NCI-H524 treated with DMSO at 0.1 percent for 48 hours (cell line): Measurements from ENCODE around the gene CLDN2.
A peak's percentile ranks its signal among the peaks of the same experiment; 100 is the strongest.
"Not testable (repeated sequence)": the region's sequence is repeated elsewhere in the genome, so short reads cannot be mapped to it uniquely, and the experiment has no call there.

Source experiments
- DNase-seq: peaks from one replicate; lab custom pipeline; 2025; lab: John Stamatoyannopoulos, UW

CLDN2 gene

GRCh38 chrX:106919932-106920452 is at the start of gene CLDN2:
Gene CLDN2 (plus strand): TSS chrX:106920402. CDS start chrX:106928229, 7,827 bp downstream.
- no peak for DNase-seq

GRCh38 chrX:106872796-106873195 is 47.4 kb upstream of the CLDN2 start:
- not testable (repeated sequence) for DNase-seq

DNA sequence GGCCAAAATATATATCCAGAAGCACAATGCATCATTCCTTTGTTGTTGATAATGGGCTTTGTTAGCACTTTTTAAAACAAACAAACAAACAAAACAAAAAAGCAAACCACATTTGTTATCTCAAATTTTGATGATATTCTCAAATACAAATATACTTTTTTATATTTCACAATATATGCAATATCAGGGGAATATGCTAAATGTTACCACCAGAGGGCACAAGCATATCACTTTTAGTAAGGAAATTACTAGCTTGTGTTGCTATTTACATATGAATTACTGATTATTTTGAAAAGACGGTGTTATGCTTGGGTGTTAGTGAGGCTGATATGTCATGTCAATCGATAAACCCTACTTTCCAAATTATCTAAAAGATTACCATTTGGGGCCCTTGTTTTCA is 46.1 kb upstream of the CLDN2 start:
- no peak for DNase-seq

- DNase-seq: no peak
These were observed 45.1 kb upstream of the CLDN2 start for GRCh38 chrX:106875151-106875550.

GRCh38 chrX:106889468-106889867 is 30.7 kb upstream of the CLDN2 start:
- DNase-seq: no peak

DNA sequence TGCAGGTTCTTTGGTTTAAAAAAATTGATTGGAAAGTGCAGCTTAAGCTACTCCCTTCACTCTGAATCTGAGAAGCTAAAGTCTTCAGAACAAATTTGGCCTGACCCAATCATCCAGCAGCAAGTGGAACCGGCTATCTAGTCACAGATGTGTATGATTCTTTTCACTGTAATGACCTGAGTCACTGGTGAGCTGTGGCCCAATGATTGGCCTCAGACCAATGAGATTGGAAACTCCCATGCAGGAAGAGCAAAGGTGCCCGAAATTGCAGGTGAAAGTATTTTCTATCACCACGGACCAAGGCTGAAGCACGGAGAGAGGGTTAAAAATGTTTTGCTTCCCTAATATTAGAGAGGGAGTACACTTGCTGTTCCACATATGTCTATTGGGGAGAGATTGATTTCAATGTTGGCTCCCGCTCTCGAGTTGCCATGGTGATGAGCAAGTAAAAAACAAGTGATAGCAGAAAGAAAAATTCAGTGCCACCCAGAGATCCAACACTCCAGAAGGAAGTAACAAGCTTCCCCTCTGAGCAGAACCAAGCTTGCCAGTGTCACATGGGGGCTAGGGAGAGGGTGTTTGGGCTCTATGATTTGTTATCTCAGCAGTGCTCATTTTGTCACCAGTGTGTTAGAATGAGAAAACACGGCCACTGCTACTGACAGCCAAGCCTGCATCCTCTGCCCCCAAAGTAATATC is 28.3 kb upstream of the CLDN2 start:
- DNase-seq: no peak

DNA sequence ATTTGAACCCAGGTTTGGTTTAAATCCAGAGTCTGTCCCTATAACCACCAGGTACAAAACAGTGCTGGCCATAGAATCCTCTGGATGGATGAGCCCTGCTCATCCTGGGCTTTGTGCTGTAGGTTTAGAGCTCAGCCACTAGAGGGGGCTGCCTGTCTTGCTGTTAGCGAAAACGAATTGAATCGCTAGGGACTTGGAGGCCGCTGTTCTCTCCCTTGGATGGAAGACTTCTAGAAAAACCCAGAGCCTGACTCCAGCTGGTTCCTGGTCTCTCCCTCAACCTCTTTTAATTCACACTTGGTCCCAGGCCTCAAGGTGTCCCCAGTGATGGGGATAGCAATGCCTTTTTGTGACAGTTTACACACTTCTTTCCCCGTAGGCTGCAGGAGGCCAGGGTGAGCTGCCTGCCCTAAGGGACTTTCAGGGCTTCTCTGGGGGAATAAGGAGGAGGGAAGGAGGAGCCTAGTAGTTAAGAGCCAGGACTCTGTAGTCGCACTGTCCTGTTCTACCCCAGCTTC is 25.8 kb upstream of the CLDN2 start:
- DNase-seq: no peak

- no peak for DNase-seq
These were observed 25.2 kb upstream of the CLDN2 start for GRCh38 chrX:106894978-106895452.

DNA sequence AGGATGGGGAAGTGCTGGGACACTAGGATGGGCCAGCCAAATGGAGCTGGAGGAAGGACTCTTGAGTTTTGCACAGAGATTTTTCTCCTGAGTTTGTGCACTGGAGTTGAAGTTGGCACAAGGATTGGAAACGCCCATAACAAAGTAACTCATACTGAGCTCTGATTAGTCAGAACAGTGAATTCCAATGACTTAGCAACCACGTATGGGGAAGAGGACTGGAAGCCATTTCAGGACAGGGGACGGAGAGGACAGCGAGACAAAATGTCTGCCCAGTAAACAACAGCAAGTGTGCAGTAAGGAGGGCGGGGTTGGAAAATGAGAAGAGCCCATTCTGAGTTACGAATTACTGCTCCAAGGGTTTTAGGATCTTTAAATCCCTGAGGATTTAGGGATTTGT is 22.9 kb upstream of the CLDN2 start:
- peak; percentile 44 for DNase-seq

DNA sequence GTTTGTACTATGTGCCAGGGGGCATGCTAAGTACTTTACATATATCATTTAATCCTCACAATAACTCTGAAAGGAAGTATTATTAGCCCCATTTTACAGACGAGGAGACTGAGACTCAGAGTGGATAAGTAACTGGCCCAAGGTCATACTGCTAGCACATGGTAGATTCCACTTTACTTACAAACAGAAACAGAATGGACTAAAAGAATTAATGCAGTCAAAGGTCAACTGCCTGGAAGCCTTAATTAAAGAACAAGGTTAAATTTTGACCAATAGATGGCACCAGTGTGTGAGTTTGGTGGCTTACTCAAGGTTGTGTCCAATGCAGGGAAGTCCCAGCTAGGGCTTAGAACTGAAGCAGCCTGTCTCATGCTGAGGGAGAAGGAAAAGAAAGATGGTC is 21.7 kb upstream of the CLDN2 start:
- DNase-seq: no peak

GRCh38 chrX:106899276-106899675 is 20.9 kb upstream of the CLDN2 start:
- DNase-seq: no peak

DNA sequence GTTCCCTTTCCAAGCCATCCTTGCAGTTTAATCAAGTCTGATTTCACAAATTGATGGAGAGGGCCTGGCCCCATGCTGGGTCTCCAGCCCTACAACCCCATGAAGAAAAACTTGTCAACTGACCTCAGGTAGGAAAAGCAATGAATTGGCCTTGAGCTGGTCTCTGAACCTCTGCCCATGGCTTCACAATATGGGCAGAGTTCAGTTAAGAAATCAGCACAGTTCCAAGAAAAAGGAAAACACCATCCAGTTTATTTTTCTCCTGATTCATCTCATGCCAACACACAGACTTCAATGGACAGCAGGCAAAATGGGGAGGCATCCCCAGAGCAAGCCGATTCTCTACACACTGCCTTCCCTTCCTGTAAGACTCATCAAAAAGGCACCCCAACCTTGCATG is 20.4 kb upstream of the CLDN2 start:
- DNase-seq: no peak

- DNase-seq: no peak
These were observed 18.9 kb upstream of the CLDN2 start for GRCh38 chrX:106901341-106901740.

DNA sequence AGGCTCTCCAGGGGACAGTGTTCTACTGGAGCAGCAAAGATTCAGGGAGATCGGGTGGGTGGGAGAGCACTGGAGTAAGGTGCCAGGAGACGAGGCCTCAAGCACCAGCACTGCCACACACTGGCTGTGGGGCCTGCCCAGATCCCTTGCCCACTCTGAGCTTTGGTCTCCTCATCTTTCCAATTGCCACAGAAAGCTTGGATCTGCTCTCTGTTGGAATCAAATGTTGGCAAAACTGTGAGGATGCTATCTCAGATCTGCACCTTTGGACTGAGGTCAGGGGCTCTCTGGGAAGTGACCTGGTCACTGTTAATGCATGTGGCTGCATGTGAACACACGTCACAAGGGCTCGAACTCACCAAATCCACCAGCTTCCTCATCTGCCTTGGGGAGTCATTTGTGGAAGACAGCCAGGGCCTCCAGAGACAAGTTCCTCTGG is 18.4 kb upstream of the CLDN2 start:
- DNase-seq: no peak

DNA sequence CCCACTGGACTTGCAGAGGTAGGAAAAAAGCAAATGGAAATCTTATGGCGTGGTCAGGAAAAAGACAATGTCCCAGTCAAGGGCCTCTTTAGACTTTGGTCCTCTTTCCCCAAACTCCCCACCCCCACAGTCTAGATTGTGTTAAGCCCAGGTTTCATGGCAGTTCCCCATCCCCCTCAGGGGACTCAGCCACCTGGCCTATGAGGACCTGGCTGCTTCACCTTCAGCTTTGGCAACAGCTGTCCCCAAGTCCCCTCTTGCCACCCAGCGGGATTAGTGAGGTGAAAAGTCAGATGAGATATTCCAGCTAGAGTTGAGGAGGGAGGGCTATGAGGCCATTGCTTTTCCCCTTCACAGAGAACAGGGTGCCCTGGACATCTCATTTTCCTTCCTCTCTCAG is 17.5 kb upstream of the CLDN2 start:
- no peak for DNase-seq

GRCh38 chrX:106903291-106903824 is 16.8 kb upstream of the CLDN2 start, which contains the start of gene RIPPLY1:
Gene RIPPLY1 (minus strand): TSS chrX:106903341. CDS start chrX:106903287, 54 bp downstream.
- no peak for DNase-seq

DNA sequence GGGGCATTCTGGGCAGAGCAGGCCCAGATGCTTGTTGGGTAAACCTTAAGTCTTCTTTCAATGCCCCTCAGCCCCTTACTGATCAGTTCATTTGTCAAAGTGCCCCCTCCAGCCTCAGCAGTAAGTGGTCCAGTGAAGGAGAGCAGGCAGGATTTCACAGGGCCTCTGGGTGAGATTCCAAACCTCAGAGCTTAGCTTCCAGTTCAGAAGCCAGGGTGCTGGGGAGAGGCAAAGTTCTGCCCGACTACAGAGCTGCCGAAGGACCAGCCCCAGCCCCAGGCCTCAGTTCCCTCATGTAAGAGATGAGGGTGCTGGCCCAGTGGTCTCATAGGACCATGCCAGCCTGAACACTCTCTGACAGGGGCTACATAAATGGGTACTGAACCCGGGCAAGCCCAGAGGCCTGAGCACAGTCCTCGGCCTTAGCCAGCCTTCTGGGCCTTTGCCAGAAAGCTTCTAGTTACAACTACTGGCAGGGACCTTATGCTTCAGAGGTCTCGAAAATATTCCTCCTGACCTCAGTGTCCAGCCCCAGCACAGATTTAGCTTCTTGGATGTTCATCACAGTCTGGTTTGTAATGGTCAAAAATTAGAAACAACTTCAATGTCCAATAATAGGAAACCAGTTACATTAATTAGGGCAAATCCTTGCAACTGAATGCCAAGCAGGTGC is 16.2 kb upstream of the CLDN2 start:
- no peak for DNase-seq

GRCh38 chrX:106905064-106905708 is 15.0 kb upstream of the CLDN2 start:
- no peak for DNase-seq

GRCh38 chrX:106906361-106906760 is 13.8 kb upstream of the CLDN2 start:
- no peak for DNase-seq

DNA sequence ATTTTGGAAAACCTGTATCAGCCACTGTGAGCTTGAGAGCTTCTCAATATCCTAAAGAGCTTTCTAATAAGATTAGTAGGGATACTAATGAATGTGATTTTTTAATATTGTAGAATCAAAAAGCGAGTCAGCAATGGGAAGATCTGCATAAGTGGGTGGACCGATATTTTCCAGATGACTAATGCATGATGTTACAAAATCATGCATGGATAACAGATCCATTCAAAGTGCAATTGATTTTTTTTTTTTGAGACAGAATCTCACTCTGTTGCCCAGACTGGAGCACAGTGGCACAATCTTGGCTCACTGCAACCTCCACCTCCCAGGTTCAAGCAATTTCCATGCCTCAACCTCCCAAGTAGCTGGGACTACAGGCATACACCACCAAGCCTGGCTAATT is 7.3 kb upstream of the CLDN2 start:
- DNase-seq: no peak

DNA sequence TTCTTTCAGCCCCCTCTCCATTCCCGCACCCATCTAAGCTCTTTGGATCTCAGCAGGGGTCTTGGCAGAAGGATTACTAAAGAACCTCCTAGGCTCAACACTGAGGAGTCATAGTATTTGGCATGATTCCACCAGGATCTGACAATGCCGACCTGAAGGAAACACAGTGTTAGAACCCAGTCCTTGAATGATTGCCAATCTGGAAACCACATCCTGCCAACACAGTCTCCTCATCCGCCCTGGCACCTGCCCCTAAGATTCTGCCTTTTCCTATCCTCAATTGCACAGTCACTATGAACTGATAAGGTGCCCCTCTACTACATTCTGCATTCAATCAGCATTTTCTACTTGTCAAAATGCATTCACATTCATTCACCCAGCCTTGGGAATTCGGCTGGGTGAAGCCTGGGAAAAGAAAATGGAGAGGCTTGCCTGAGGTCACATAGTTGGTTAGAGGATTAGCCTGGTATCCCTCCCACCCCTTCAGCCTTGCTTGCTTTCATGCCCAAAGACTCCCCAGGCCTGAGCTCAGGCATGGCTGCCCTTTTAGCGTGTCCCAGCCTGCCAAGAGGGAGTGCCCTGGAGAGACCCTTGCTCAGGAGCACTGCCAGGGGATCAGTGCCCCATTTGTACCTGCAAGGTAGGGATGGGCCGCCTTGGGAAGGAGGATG is 2.2 kb upstream of the CLDN2 start:
- no peak for DNase-seq

DNA sequence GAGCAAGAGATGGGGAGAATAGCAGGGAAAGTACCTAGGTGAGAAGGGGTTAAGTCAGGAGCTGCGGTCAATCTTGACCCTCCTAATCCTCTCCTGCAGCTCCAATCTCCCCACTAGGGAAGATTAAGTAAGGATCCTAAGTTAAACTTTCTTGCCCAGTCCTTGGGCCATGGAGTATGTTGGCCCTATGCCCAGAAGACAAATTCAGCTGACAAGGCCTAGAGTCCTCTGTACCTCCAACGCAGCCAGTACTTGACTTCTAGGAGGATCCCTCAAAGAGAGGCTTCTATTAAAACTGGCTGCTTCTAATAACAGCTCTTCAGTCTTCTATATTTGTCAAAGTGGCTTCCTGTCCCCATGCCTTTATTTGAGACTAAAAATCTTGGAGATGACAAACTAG is 1.4 kb downstream of the CLDN2 start:
- DNase-seq: no peak
